ENCODE measurements around the gene FAM83G. TPM values are rescaled to one million over a fixed set of nuclear protein-coding genes. Genes with fewer than 3 reads are reported as not detected.
"Not testable (repeated sequence)": the region's sequence is repeated elsewhere in the genome, so short reads cannot be mapped to it uniquely, and the experiment has no call there.

Gene FAM83G
- total RNA-seq, 1 experiment from 2014 or later: 24.3 TPM

DNA sequence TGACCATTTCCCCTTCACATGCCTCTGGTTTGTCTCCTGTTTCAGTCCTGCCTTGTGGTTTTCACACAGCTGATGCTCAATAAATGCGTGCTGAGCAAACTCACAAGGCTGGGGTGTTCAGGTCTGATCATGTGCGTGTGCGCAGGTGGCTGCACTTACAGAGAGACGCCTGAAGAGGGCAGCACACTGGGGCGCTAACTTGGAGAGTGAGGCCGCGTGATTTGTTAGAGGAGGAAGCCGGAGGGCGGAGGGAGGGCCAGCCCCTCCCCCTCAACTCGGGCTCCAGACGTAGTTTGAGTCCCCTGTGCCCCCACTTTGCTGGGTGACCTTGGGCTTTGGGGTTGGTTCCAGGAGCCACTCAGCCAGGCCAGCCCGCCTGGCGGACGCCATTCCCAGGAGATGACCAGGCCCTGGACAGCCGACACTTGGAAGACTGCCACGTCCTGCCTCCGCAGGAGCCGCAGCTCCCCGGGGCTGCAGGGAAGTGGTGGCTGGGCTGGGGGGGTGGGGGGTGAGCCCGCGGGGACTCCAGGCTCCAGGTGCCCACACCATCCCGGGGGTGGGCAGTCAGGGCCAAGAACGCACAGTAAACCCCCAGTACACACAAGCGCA lies 27.9 kb upstream of the FAM83G start:
- POLR2A ChIA-PET; H3K9me3 ChIP-seq; H3K4me1 Mint-ChIP-seq (ENCODE audit: low read depth, unreplicated experiment); H3K27me3 ChIP-seq (replicated peaks; ENCODE audit: control insufficient read depth, insufficient read depth, low read length); H3K27ac Mint-ChIP-seq (ENCODE audit: unreplicated experiment); BruUV-seq (replicated peaks); H3K9me3 Mint-ChIP-seq (ENCODE audit: unreplicated experiment); H3K4me3 Mint-ChIP-seq (ENCODE audit: unreplicated experiment); DNase-seq; H3K36me3 ChIP-seq (ENCODE audit: control insufficient read depth, insufficient read depth, low read length); H3K36me3 Mint-ChIP-seq (ENCODE audit: insufficient read depth, unreplicated experiment); CTCF ChIA-PET; H3K27me3 Mint-ChIP-seq (ENCODE audit: insufficient read depth, unreplicated experiment); H3K4me3 ChIP-seq (ENCODE audit: low read depth, low read length); H3K4me1 ChIP-seq; intact Hi-C loops (cut with micrococcal nuclease; ENCODE audit: unreplicated experiment): not testable (repeated sequence)

DNA sequence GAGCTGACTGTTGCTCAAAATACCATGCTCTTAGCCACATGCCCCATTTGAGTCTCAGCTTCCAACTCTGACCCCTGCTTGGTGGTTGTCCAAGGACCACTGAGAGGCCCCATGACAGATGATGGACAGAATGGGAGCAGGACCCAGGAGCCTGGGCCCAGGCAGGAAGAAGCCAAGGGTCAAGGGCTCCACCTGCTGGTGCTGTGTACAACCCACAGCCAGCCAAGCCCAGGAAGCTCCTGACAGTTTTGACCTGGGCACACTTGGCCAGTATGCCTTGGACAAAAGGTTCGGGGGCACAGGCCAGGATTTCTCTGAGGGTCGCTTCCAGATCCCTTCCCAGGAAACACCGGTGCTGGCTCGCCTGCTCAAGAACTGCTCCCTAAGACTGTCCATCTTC lies 27.2 kb upstream of the FAM83G start:
- POLR2A ChIA-PET; H3K27me3 Mint-ChIP-seq (ENCODE audit: insufficient read depth, unreplicated experiment); H3K4me3 Mint-ChIP-seq (ENCODE audit: unreplicated experiment); CTCF ChIA-PET; H3K36me3 ChIP-seq (ENCODE audit: control insufficient read depth, insufficient read depth, low read length); H3K9me3 ChIP-seq; intact Hi-C loops (cut with micrococcal nuclease; ENCODE audit: unreplicated experiment); H3K27me3 ChIP-seq (replicated peaks; ENCODE audit: control insufficient read depth, insufficient read depth, low read length); H3K4me1 Mint-ChIP-seq (ENCODE audit: low read depth, unreplicated experiment); H3K9me3 Mint-ChIP-seq (ENCODE audit: unreplicated experiment); BruUV-seq (replicated peaks); H3K4me1 ChIP-seq; H3K4me3 ChIP-seq (ENCODE audit: low read depth, low read length); H3K27ac Mint-ChIP-seq (ENCODE audit: unreplicated experiment); H3K36me3 Mint-ChIP-seq (ENCODE audit: insufficient read depth, unreplicated experiment): not testable (repeated sequence)
- TF ChIP-seq, protein P1, sequence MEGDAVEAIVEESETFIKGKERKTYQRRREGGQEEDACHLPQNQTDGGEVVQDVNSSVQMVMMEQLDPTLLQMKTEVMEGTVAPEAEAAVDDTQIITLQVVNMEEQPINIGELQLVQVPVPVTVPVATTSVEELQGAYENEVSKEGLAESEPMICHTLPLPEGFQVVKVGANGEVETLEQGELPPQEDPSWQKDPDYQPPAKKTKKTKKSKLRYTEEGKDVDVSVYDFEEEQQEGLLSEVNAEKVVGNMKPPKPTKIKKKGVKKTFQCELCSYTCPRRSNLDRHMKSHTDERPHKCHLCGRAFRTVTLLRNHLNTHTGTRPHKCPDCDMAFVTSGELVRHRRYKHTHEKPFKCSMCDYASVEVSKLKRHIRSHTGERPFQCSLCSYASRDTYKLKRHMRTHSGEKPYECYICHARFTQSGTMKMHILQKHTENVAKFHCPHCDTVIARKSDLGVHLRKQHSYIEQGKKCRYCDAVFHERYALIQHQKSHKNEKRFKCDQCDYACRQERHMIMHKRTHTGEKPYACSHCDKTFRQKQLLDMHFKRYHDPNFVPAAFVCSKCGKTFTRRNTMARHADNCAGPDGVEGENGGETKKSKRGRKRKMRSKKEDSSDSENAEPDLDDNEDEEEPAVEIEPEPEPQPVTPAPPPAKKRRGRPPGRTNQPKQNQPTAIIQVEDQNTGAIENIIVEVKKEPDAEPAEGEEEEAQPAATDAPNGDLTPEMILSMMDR (IDR thresholded peaks at IDR 0.05; ENCODE audit: insufficient read depth in 1 of 2, low read depth in 1 of 2, low read length in 1 of 2, severe bottlenecking in 1 of 2, unreplicated experiment in 1 of 2): peak; percentile 50 to 57
- DNase-seq: peak; percentile 89 to 93

DNA sequence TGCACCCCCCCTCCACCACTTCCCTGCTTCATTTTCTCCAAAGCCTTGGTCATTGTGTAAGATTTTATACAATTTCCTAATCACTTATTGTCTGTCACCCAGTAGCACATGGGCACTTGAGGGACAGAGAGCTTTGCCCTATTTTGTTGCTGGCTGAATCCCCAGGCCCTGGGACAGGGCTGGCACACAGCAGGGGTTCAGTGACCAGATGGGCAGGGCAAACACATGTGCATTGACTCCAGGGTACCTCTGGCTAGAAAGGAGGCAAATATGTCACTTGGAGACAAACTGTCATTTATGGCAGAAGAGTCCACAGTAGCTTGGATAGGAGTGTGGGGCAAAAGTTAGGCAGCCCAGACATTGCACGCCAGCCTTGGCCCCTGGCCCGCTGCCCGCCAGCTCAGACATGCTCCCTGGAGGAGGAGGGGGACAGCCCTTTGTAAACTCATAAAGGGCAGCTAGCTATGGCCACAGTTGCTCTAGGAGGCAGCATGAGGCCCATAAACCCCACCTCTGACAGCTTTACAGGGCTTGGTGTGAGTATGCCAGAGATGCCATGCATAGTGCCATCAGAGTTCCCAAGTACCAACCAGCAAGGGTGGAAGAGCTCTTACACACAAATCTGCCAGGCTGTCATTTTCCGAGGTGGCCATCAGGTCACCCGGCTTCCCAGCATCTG lies 26.3 kb upstream of the FAM83G start:
- intact Hi-C loops (cut with micrococcal nuclease; ENCODE audit: unreplicated experiment); H3K4me1 ChIP-seq; H3K27me3 ChIP-seq (replicated peaks; ENCODE audit: control insufficient read depth, insufficient read depth, low read length); H3K4me3 ChIP-seq (ENCODE audit: low read depth, low read length); CTCF ChIA-PET; H3K27me3 Mint-ChIP-seq (ENCODE audit: insufficient read depth, unreplicated experiment); H3K36me3 ChIP-seq (ENCODE audit: control insufficient read depth, insufficient read depth, low read length); H3K9me3 Mint-ChIP-seq (ENCODE audit: unreplicated experiment); POLR2A ChIA-PET; BruUV-seq (replicated peaks); H3K27ac Mint-ChIP-seq (ENCODE audit: unreplicated experiment); H3K4me1 Mint-ChIP-seq (ENCODE audit: low read depth, unreplicated experiment); H3K36me3 Mint-ChIP-seq (ENCODE audit: insufficient read depth, unreplicated experiment); DNase-seq; H3K9me3 ChIP-seq; H3K4me3 Mint-ChIP-seq (ENCODE audit: unreplicated experiment): not testable (repeated sequence)

DNA sequence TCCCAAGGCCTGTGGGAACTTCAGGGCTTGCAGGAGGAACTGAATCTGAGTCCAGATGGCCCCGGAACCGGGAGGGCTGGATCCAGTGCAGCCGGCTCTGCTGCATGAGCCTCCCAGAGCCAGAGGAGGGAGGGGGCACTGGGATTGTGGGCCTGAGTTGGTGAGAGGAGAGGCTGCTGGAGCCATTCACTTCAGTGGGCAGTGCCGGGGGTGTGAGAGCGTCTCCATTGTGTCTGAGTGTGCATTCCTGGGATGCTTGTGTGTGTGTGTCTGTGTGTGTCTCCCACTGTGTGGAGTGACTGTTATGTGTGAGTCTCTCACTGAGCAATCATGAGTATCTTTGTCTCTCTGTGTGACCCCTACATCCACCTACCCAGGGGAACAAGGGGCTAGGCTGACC lies 25.2 kb upstream of the FAM83G start:
- BruUV-seq (replicated peaks); POLR2A ChIA-PET; H3K9me3 ChIP-seq; CTCF ChIA-PET; intact Hi-C loops (cut with micrococcal nuclease; ENCODE audit: unreplicated experiment); H3K9me3 Mint-ChIP-seq (ENCODE audit: unreplicated experiment); H3K4me3 ChIP-seq (ENCODE audit: low read depth, low read length); H3K36me3 Mint-ChIP-seq (ENCODE audit: insufficient read depth, unreplicated experiment); H3K4me1 ChIP-seq; H3K4me3 Mint-ChIP-seq (ENCODE audit: unreplicated experiment); DNase-seq; H3K36me3 ChIP-seq (ENCODE audit: control insufficient read depth, insufficient read depth, low read length); H3K27me3 ChIP-seq (replicated peaks; ENCODE audit: control insufficient read depth, insufficient read depth, low read length); H3K27me3 Mint-ChIP-seq (ENCODE audit: insufficient read depth, unreplicated experiment); H3K27ac Mint-ChIP-seq (ENCODE audit: unreplicated experiment); H3K4me1 Mint-ChIP-seq (ENCODE audit: low read depth, unreplicated experiment): not testable (repeated sequence)

DNA sequence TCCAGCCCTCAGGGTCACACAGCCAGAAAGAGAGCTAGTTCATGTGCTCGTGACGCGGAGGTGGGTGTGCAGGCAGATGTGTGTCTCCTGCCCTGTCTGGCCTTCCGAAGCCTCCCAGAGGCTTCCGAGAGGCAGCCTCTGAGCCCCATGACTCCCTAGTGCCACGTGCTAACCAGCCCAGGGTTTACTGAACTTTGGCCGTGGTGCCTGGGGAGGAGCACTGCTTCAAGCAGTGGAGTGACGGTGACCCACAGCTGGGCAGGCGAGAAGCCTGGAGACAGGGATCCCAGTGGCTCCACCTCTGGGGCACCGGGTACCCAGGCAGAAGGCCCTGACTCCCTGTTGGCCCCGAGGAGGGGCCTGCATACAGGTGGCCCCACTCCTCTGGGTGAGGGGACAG lies 24.1 kb upstream of the FAM83G start:
- H3K27ac Mint-ChIP-seq (ENCODE audit: unreplicated experiment); H3K27me3 ChIP-seq (replicated peaks; ENCODE audit: control insufficient read depth, insufficient read depth, low read length); H3K9me3 ChIP-seq; BruUV-seq (replicated peaks); H3K36me3 ChIP-seq (ENCODE audit: control insufficient read depth, insufficient read depth, low read length); H3K4me1 Mint-ChIP-seq (ENCODE audit: low read depth, unreplicated experiment); H3K27me3 Mint-ChIP-seq (ENCODE audit: insufficient read depth, unreplicated experiment); H3K4me1 ChIP-seq; intact Hi-C loops (cut with micrococcal nuclease; ENCODE audit: unreplicated experiment); DNase-seq; H3K9me3 Mint-ChIP-seq (ENCODE audit: unreplicated experiment); POLR2A ChIA-PET; H3K36me3 Mint-ChIP-seq (ENCODE audit: insufficient read depth, unreplicated experiment); H3K4me3 Mint-ChIP-seq (ENCODE audit: unreplicated experiment); H3K4me3 ChIP-seq (ENCODE audit: low read depth, low read length); CTCF ChIA-PET: not testable (repeated sequence)

Measured in Caco-2 (cell line).